Upper lobe of left lung (tissue), 4 donors: Measurements from ENCODE around the gene ST3GAL5.

ENCODE experiments used
- CTCF ChIP-seq, 6 experiments: fragments of 450-650 bp in 4 of 6; fragments of 200-600 bp in 2 of 6; sonication (generic) in 2 of 6; IDR thresholded peaks; one replicate each; pipeline ENCODE4 v1.5.1; 2016 to 2019; ENCODE audit warnings: antibody characterized with exemption in 6 of 6
- EP300 ChIP-seq, 4 donors: sonication (generic); formaldehyde crosslinking; IDR thresholded peaks; one replicate each; pipeline ENCODE4 v1.5.1; 2017; ENCODE audit warnings: antibody characterized with exemption in 4 of 4, control low read depth in 2 of 4
- POLR2AphosphoS5 ChIP-seq, 2 donors: sonication (generic); formaldehyde crosslinking; IDR thresholded peaks; one replicate each; pipeline ENCODE4 v1.5.1; 2017; ENCODE audit warnings: antibody characterized with exemption in 2 of 2

GRCh38 chr2:85854897-85855296 lies 33.9 kb downstream of the ST3GAL5 start:
- TF ChIP-seq CTCF (IDR thresholded peaks at IDR 0.05) (no peak), POLR2AphosphoS5 (IDR thresholded peaks at IDR 0.05) (no peak), EP300 (IDR thresholded peaks at IDR 0.05) (no peak)
